ENCODE measurements around the gene ECM2.

ECM2 gene

GRCh38 chr9:92534674-92535073 lies 1.1 kb downstream of the ECM2 start:
- TF ChIP-seq CTCF (IDR thresholded peaks at IDR 0.05): no peak

- no peak for TF ChIP-seq CTCF (IDR thresholded peaks at IDR 0.05)
These were observed 1.6 kb downstream of the ECM2 start for GRCh38 chr9:92534204-92534603.

- TF ChIP-seq CTCF (IDR thresholded peaks at IDR 0.05): no peak
These were observed 4.9 kb downstream of the ECM2 start for GRCh38 chr9:92530893-92531292.

- TF ChIP-seq CTCF (IDR thresholded peaks at IDR 0.05): no peak
These were observed 6.7 kb downstream of the ECM2 start for GRCh38 chr9:92529124-92529523.

GRCh38 chr9:92528522-92528849 lies 7.3 kb downstream of the ECM2 start:
- TF ChIP-seq CTCF (IDR thresholded peaks at IDR 0.05): no peak

GRCh38 chr9:92527832-92528521 lies 7.8 kb downstream of the ECM2 start:
- TF ChIP-seq CTCF (IDR thresholded peaks at IDR 0.05): no peak

- TF ChIP-seq CTCF (IDR thresholded peaks at IDR 0.05): no peak
These were observed 8.4 kb downstream of the ECM2 start for GRCh38 chr9:92527291-92527828.

GRCh38 chr9:92525306-92525705 lies 10.5 kb downstream of the ECM2 start:
- no peak for TF ChIP-seq CTCF (IDR thresholded peaks at IDR 0.05)
